ENCODE results near the gene TTC39C.

- no peak for TF ChIP-seq MAX (IDR thresholded peaks at IDR 0.05; ENCODE audit: low read depth, low read length)
- TF ChIP-seq POLR2A (IDR thresholded peaks at IDR 0.05; ENCODE audit: extremely low read depth, insufficient read length) = no peak
Measured at GRCh38 chr18:24065906-24066305, 51.4 kb downstream of the TTC39C start.

Measured in NB4 (cell line).